ENCODE data around the gene EYS.
"Not testable (repeated sequence)": the region's sequence is repeated elsewhere in the genome, so short reads cannot be mapped to it uniquely, and the experiment has no call there.

EYS gene

GRCh38 chr6:63941747-63942470 lies 1765.1 kb downstream of the EYS start:
- no peak overlapping the region for H3K4me3 ChIP-seq (ENCODE audit: low read depth in 1 of 2, low read length in 2 of 2)
- no peaks in the 10 kb centered on the region for H3K27me3 ChIP-seq (ENCODE audit: control insufficient read depth in 1 of 2, insufficient read depth in 2 of 2, low read length in 2 of 2)
- H3K27ac ChIP-seq (ENCODE audit: low read depth, low read length): no peak overlapping the region
- no peak overlapping the region for H3K9ac ChIP-seq (ENCODE audit: low read depth in 1 of 2, low read length in 2 of 2)
- H3K36me3 ChIP-seq (ENCODE audit: control insufficient read depth in 1 of 2, insufficient read depth in 2 of 2, low read length in 2 of 2): no peaks in the 10 kb centered on the region
- no peaks in the 10 kb centered on the region for H3K9me3 ChIP-seq (ENCODE audit: control insufficient read depth in 1 of 2, low read length in 2 of 2)
- no peaks in the 10 kb centered on the region for H3K4me1 ChIP-seq (ENCODE audit: control insufficient read depth in 1 of 2, insufficient read depth in 2 of 2, low read length in 2 of 2)

DNA sequence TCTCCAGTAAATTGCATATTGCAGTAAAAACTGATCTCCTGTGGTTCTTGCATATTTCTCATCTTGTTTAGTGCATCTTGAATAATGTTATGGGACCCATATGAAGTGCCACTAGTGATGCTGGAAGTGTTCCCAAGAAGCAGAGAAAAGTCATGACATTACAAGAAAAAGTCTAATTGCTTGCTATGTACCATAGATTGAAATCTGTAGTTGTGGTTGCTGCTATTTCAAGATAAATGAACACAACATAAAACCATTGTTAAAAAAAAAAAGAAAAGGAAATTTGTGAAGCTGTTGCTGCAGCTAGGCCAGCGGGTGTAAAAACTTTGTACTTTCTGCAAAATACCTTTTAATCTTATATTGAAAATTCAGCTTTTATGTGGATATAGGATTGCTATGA lies 1767.0 kb downstream of the EYS start:
- no peak overlapping the region for H3K27ac ChIP-seq (ENCODE audit: low read depth, low read length)
- no peak overlapping the region for H3K9ac ChIP-seq (ENCODE audit: low read depth in 1 of 2, low read length in 2 of 2)
- H3K4me3 ChIP-seq (ENCODE audit: low read depth in 1 of 2, low read length in 2 of 2): no peak overlapping the region
- H3K9me3 ChIP-seq (ENCODE audit: control insufficient read depth in 1 of 2, low read length in 2 of 2): no peaks in the 10 kb centered on the region
- H3K27me3 ChIP-seq (ENCODE audit: control insufficient read depth in 1 of 2, insufficient read depth in 2 of 2, low read length in 2 of 2): no peaks in the 10 kb centered on the region
- H3K36me3 ChIP-seq (ENCODE audit: control insufficient read depth in 1 of 2, insufficient read depth in 2 of 2, low read length in 2 of 2): no peaks in the 10 kb centered on the region
- no peaks in the 10 kb centered on the region for H3K4me1 ChIP-seq (ENCODE audit: control insufficient read depth in 1 of 2, insufficient read depth in 2 of 2, low read length in 2 of 2)

DNA sequence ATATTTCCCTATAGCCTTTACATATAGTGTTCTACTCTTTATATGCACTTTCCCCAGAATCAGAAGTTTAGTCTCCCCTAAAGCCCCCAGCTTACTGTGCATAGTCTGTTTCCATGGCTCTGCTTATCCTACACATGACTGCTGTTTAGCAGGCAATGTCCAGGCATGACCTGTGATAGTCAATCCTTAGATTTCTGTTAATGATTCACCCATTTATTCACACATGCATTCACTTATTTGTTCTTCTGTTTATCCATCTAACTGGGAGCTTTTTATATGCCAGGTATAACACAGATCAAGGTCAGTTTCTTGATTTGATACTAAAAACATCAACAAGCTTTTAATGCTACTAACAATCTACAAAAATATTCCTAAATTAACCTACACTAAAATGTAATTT lies 1770.6 kb downstream of the EYS start:
- no peak overlapping the region for H3K4me3 ChIP-seq (ENCODE audit: low read depth in 1 of 2, low read length in 2 of 2)
- no peak overlapping the region for H3K27ac ChIP-seq (ENCODE audit: low read depth, low read length)
- H3K4me1 ChIP-seq (ENCODE audit: control insufficient read depth in 1 of 2, insufficient read depth in 2 of 2, low read length in 2 of 2): no peaks in the 10 kb centered on the region

GRCh38 chr6:63935732-63936131 lies 1771.3 kb downstream of the EYS start:
- H3K4me1 ChIP-seq (ENCODE audit: control insufficient read depth in 1 of 2, insufficient read depth in 2 of 2, low read length in 2 of 2): no peaks in the 10 kb centered on the region
- no peak overlapping the region for H3K9ac ChIP-seq (ENCODE audit: low read depth in 1 of 2, low read length in 2 of 2)
- no peaks in the 10 kb centered on the region for H3K27me3 ChIP-seq (ENCODE audit: control insufficient read depth in 1 of 2, insufficient read depth in 2 of 2, low read length in 2 of 2)
- no peak overlapping the region for H3K4me3 ChIP-seq (ENCODE audit: low read depth in 1 of 2, low read length in 2 of 2)
- no peaks in the 10 kb centered on the region for H3K9me3 ChIP-seq (ENCODE audit: control insufficient read depth in 1 of 2, low read length in 2 of 2)
- H3K27ac ChIP-seq (ENCODE audit: low read depth, low read length): no peak overlapping the region
- no peaks in the 10 kb centered on the region for H3K36me3 ChIP-seq (ENCODE audit: control insufficient read depth in 1 of 2, insufficient read depth in 2 of 2, low read length in 2 of 2)

More for the DNA sequence above, 1770.6 kb downstream of the EYS start:
- no peaks in the 10 kb centered on the region for H3K36me3 ChIP-seq (ENCODE audit: control insufficient read depth in 1 of 2, insufficient read depth in 2 of 2, low read length in 2 of 2)
- no peak overlapping the region for H3K9ac ChIP-seq (ENCODE audit: low read depth in 1 of 2, low read length in 2 of 2)
- no peaks in the 10 kb centered on the region for H3K9me3 ChIP-seq (ENCODE audit: control insufficient read depth in 1 of 2, low read length in 2 of 2)
- H3K27me3 ChIP-seq (ENCODE audit: control insufficient read depth in 1 of 2, insufficient read depth in 2 of 2, low read length in 2 of 2): no peaks in the 10 kb centered on the region

DNA sequence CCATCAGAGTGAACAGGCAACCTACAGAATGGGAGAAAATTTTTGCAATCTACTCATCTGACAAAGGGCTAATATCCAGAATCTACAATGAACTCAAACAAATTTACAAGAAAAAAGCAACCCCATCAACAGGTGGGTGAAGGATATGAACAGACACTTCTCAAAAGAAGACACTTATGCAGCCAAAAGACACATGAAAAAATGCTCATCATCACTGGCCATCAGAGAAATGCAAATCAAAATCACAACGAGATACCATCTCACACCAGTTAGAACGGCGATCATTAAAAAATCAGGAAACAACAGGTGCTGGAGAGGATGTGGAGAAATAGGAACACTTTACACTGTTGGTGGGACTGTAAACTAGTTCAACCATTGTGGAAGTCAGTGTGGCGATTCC lies 1773.1 kb downstream of the EYS start:
- not testable (repeated sequence) for H3K4me3 ChIP-seq (ENCODE audit: low read depth in 1 of 2, low read length in 2 of 2); H3K27me3 ChIP-seq (ENCODE audit: control insufficient read depth in 1 of 2, insufficient read depth in 2 of 2, low read length in 2 of 2); H3K36me3 ChIP-seq (ENCODE audit: control insufficient read depth in 1 of 2, insufficient read depth in 2 of 2, low read length in 2 of 2); H3K9ac ChIP-seq (ENCODE audit: low read depth in 1 of 2, low read length in 2 of 2); H3K9me3 ChIP-seq (ENCODE audit: control insufficient read depth in 1 of 2, low read length in 2 of 2); H3K27ac ChIP-seq (ENCODE audit: low read depth, low read length); H3K4me1 ChIP-seq (ENCODE audit: control insufficient read depth in 1 of 2, insufficient read depth in 2 of 2, low read length in 2 of 2)

GRCh38 chr6:63930848-63931247 lies 1776.2 kb downstream of the EYS start:
- Histone ChIP-seq H3K27ac (ENCODE audit: low read depth, low read length) (no peak overlapping the region), H3K4me3 (ENCODE audit: low read depth in 1 of 2, low read length in 2 of 2) (no peak overlapping the region), H3K4me1 (ENCODE audit: control insufficient read depth in 1 of 2, insufficient read depth in 2 of 2, low read length in 2 of 2) (peaks cover 0 to 7% of the 10 kb centered on the region in 2 donors)

GRCh38 chr6:63929111-63929510 lies 1777.9 kb downstream of the EYS start:
- H3K27ac ChIP-seq (ENCODE audit: low read depth, low read length): no peak overlapping the region
- no peaks in the 10 kb centered on the region for H3K9me3 ChIP-seq (ENCODE audit: control insufficient read depth in 1 of 2, low read length in 2 of 2)
- no peak overlapping the region for H3K9ac ChIP-seq (ENCODE audit: low read depth in 1 of 2, low read length in 2 of 2)
- no peaks in the 10 kb centered on the region for H3K27me3 ChIP-seq (ENCODE audit: control insufficient read depth in 1 of 2, insufficient read depth in 2 of 2, low read length in 2 of 2)
- H3K36me3 ChIP-seq (ENCODE audit: control insufficient read depth in 1 of 2, insufficient read depth in 2 of 2, low read length in 2 of 2): no peaks in the 10 kb centered on the region
- H3K4me1 ChIP-seq (ENCODE audit: control insufficient read depth in 1 of 2, insufficient read depth in 2 of 2, low read length in 2 of 2): peaks cover 0 to 7% of the 10 kb centered on the region in 2 donors
- H3K4me3 ChIP-seq (ENCODE audit: low read depth in 1 of 2, low read length in 2 of 2): no peak overlapping the region

More at GRCh38 chr6:63930848-63931247, 1776.2 kb downstream of the EYS start:
- Histone ChIP-seq H3K36me3 (ENCODE audit: control insufficient read depth in 1 of 2, insufficient read depth in 2 of 2, low read length in 2 of 2) (no peaks in the 10 kb centered on the region), H3K9ac (ENCODE audit: low read depth in 1 of 2, low read length in 2 of 2) (no peak overlapping the region), H3K9me3 (ENCODE audit: control insufficient read depth in 1 of 2, low read length in 2 of 2) (no peaks in the 10 kb centered on the region), H3K27me3 (ENCODE audit: control insufficient read depth in 1 of 2, insufficient read depth in 2 of 2, low read length in 2 of 2) (no peaks in the 10 kb centered on the region)

DNA sequence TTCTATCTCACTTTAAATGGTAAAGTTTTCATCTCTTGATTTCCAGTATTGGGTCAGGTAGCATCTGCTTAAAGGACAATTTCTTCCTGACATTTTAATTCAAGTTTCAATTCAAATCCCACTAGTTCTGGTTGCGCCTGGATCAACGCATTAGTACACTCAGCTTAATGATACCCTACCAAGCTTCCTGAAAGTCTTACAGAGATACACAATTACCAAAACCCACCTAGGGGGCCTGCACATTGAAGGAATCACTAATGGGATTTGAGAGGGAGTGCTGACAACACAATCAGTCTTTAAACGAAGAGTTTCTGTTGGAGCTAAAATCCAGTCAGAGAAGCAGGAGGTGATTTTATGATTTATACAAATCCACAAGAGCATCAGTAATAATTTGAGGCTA lies 1778.4 kb downstream of the EYS start:
- Histone ChIP-seq H3K36me3 (ENCODE audit: control insufficient read depth in 1 of 2, insufficient read depth in 2 of 2, low read length in 2 of 2) (no peaks in the 10 kb centered on the region), H3K4me3 (ENCODE audit: low read depth in 1 of 2, low read length in 2 of 2) (no peak overlapping the region), H3K4me1 (ENCODE audit: control insufficient read depth in 1 of 2, insufficient read depth in 2 of 2, low read length in 2 of 2) (peaks cover 0 to 7% of the 10 kb centered on the region in 2 donors), H3K27ac (ENCODE audit: low read depth, low read length) (no peak overlapping the region), H3K27me3 (ENCODE audit: control insufficient read depth in 1 of 2, insufficient read depth in 2 of 2, low read length in 2 of 2) (no peaks in the 10 kb centered on the region), H3K9me3 (ENCODE audit: control insufficient read depth in 1 of 2, low read length in 2 of 2) (no peaks in the 10 kb centered on the region), H3K9ac (ENCODE audit: low read depth in 1 of 2, low read length in 2 of 2) (no peak overlapping the region)

GRCh38 chr6:63926950-63927927 lies 1779.8 kb downstream of the EYS start:
- H3K27ac ChIP-seq (ENCODE audit: low read depth, low read length): no peak overlapping the region
- no peak overlapping the region for H3K4me3 ChIP-seq (ENCODE audit: low read depth in 1 of 2, low read length in 2 of 2)
- peaks cover 0 to 7% of the 10 kb centered on the region in 2 donors for H3K4me1 ChIP-seq (ENCODE audit: control insufficient read depth in 1 of 2, insufficient read depth in 2 of 2, low read length in 2 of 2)
- no peak overlapping the region for H3K9ac ChIP-seq (ENCODE audit: low read depth in 1 of 2, low read length in 2 of 2)
- no peaks in the 10 kb centered on the region for H3K9me3 ChIP-seq (ENCODE audit: control insufficient read depth in 1 of 2, low read length in 2 of 2)
- H3K36me3 ChIP-seq (ENCODE audit: control insufficient read depth in 1 of 2, insufficient read depth in 2 of 2, low read length in 2 of 2): no peaks in the 10 kb centered on the region
- H3K27me3 ChIP-seq (ENCODE audit: control insufficient read depth in 1 of 2, insufficient read depth in 2 of 2, low read length in 2 of 2): no peaks in the 10 kb centered on the region

DNA sequence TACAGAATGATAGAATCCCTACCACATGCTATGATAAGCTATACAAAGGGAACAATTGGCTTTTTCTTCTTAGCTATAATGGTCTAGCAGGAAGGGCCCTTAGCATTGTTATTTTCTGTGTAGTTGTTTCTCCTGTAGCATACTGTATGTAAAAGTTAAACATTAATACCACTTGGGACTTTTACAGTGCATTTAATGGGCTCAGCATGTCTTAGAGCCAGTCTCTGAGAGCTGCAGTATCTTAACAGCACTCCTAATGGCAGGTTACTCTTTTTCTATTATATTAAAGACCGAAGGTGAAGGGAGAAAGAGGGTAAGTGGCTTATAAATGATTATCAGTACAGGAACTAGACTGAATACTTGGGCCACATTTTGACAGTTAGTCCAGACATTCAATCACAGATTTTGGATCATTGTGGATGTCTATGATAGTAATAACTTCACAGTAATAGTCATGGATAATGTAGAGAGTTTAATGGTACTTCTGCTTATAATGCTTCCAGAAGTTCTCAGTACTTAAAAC lies 1780.7 kb downstream of the EYS start:
- Histone ChIP-seq H3K9me3 (ENCODE audit: control insufficient read depth in 1 of 2, low read length in 2 of 2) (no peaks in the 10 kb centered on the region), H3K4me3 (ENCODE audit: low read depth in 1 of 2, low read length in 2 of 2) (no peak overlapping the region), H3K4me1 (ENCODE audit: control insufficient read depth in 1 of 2, insufficient read depth in 2 of 2, low read length in 2 of 2) (peaks cover 0 to 7% of the 10 kb centered on the region in 2 donors), H3K36me3 (ENCODE audit: control insufficient read depth in 1 of 2, insufficient read depth in 2 of 2, low read length in 2 of 2) (no peaks in the 10 kb centered on the region), H3K9ac (ENCODE audit: low read depth in 1 of 2, low read length in 2 of 2) (no peak overlapping the region), H3K27ac (ENCODE audit: low read depth, low read length) (no peak overlapping the region), H3K27me3 (ENCODE audit: control insufficient read depth in 1 of 2, insufficient read depth in 2 of 2, low read length in 2 of 2) (no peaks in the 10 kb centered on the region)
